Measurements from ENCODE around the gene FUNDC2.
A peak's percentile ranks its signal among the peaks of the same experiment; 100 is the strongest.

Gene FUNDC2

GRCh38 chrX:155026420-155026726, 271 bp upstream of the FUNDC2 start:
- DNase-seq: no peak

- peak; percentile 25 for DNase-seq
These were observed 944 bp downstream of the FUNDC2 start for GRCh38 chrX:155027509-155028066.

- DNase-seq: no peak
These were observed 1.5 kb downstream of the FUNDC2 start for GRCh38 chrX:155028129-155028528.

GRCh38 chrX:155028877-155029291, 2.2 kb downstream of the FUNDC2 start:
- no peak for DNase-seq

- no peak for DNase-seq
These were observed 5.0 kb downstream of the FUNDC2 start for GRCh38 chrX:155031657-155032056.

GRCh38 chrX:155035688-155036087, 9.0 kb downstream of the FUNDC2 start:
- no peak for DNase-seq

- DNase-seq: no peak
These were observed 19.6 kb downstream of the FUNDC2 start for GRCh38 chrX:155046129-155046810.

GRCh38 chrX:155046811-155047528, 20.3 kb downstream of the FUNDC2 start:
- DNase-seq: no peak

GRCh38 chrX:155048977-155049619, 22.5 kb downstream of the FUNDC2 start:
- peak; percentile 1 for DNase-seq

GRCh38 chrX:155052738-155053498, 26.3 kb downstream of the FUNDC2 start:
- DNase-seq: no peak

GRCh38 chrX:155053656-155054055, 27.0 kb downstream of the FUNDC2 start:
- DNase-seq: no peak

GRCh38 chrX:155054255-155054654, 27.6 kb downstream of the FUNDC2 start:
- DNase-seq: no peak

- DNase-seq: no peak
These were observed 28.9 kb downstream of the FUNDC2 start for GRCh38 chrX:155055494-155055893.

GRCh38 chrX:155056471-155056870, 29.8 kb downstream of the FUNDC2 start:
- no peak for DNase-seq

- peak; percentile 23 for DNase-seq
These were observed 30.5 kb downstream of the FUNDC2 start for GRCh38 chrX:155056877-155057792.

GRCh38 chrX:155061760-155062159, 35.1 kb downstream of the FUNDC2 start:
- no peak for DNase-seq

GRCh38 chrX:155065035-155065734, 38.5 kb downstream of the FUNDC2 start:
- no peak for DNase-seq

GRCh38 chrX:155068165-155068564, 41.5 kb downstream of the FUNDC2 start:
- no peak for DNase-seq

- DNase-seq: no peak
These were observed 42.8 kb downstream of the FUNDC2 start for GRCh38 chrX:155069414-155069813.

GRCh38 chrX:155070038-155070437, 43.4 kb downstream of the FUNDC2 start:
- no peak for DNase-seq

GRCh38 chrX:155070663-155070974, 44.0 kb downstream of the FUNDC2 start:
- DNase-seq: peak; percentile 60

Data from NCI-H510A treated with DMSO at 0.1 percent for 48 hours (cell line).